Keratinocyte (primary cell): ENCODE results near the gene PARD6G. TPM values are rescaled to one million over a fixed set of nuclear protein-coding genes. Genes with fewer than 3 reads are reported as not detected.

Experiments used
- DNase-seq: peaks from one replicate; pipeline ENCODE4 v3.0.0-alpha.2; 2011; ENCODE audit warnings: low read depth, missing footprints, low spot score
- FAIRE-seq: peaks from 2 replicates; lab custom pipeline; 2011; peaks lifted over from hg19 to GRCh38; lab: Jason Lieb, UNC
- H2AFZ ChIP-seq: 2 replicates; pipeline ENCODE4 v1.6.0; 2012; ENCODE audit warnings: low read length, control low read depth, inconsistent platforms; ENCODE audit not compliant: control insufficient read depth
- H3K27ac ChIP-seq: 2 replicates; pipeline ENCODE4 v1.5.1; 2011; ENCODE audit warnings: low read length; ENCODE audit not compliant: control insufficient read depth, insufficient read depth
- H3K27me3 ChIP-seq: 3 replicates; pipeline ENCODE4 v1.6.0; 2011; ENCODE audit warnings: low read length; ENCODE audit not compliant: control insufficient read depth, insufficient read depth; ENCODE audit errors: extremely low read depth
- H3K36me3 ChIP-seq, 2 experiments: 2 replicates in 1 of 2; 3 replicates in 1 of 2; pipeline ENCODE4 v1.5.1; 2011; ENCODE audit warnings: low read length in 2 of 2, mild to moderate bottlenecking in 1 of 2; ENCODE audit not compliant: control insufficient read depth in 2 of 2, insufficient read depth in 2 of 2; ENCODE audit errors: extremely low read depth in 1 of 2
- H3K4me1 ChIP-seq: 3 replicates; pipeline ENCODE4 v1.5.1; 2011; ENCODE audit warnings: low read length; ENCODE audit not compliant: control insufficient read depth, insufficient read depth; ENCODE audit errors: extremely low read depth
- H3K4me2 ChIP-seq: 3 replicates; pipeline ENCODE4 v1.6.0; 2011; ENCODE audit warnings: low read depth, low read length; ENCODE audit not compliant: control insufficient read depth, insufficient read depth; ENCODE audit errors: extremely low read depth
- H3K4me3 ChIP-seq, 3 experiments: fragments of 200-600 bp in 1 of 3; sonication (generic) in 1 of 3; 2 replicates in 2 of 3; 3 replicates in 1 of 3; pipeline ENCODE4 v1.5.1; 2011 to 2016; ENCODE audit warnings: low read length in 3 of 3, mild to moderate bottlenecking in 3 of 3, control low read depth in 2 of 3, inconsistent platforms in 1 of 3, low read depth in 1 of 3, mixed read lengths in 1 of 3, mixed run types in 1 of 3, moderate library complexity in 1 of 3; ENCODE audit not compliant: control insufficient read depth in 2 of 3, insufficient read depth in 2 of 3; ENCODE audit errors: extremely low read depth in 1 of 3
- H3K79me2 ChIP-seq: 2 replicates; pipeline ENCODE4 v1.6.0; 2012; ENCODE audit warnings: low read length; ENCODE audit not compliant: control insufficient read depth, insufficient read depth
- H3K9ac ChIP-seq: 3 replicates; pipeline ENCODE4 v1.6.0; 2011; ENCODE audit warnings: low read length; ENCODE audit not compliant: control insufficient read depth, insufficient read depth; ENCODE audit errors: extremely low read depth
- H3K9me1 ChIP-seq: 3 replicates; pipeline ENCODE4 v1.6.0; 2011; ENCODE audit warnings: low read length; ENCODE audit not compliant: control insufficient read depth, insufficient read depth; ENCODE audit errors: extremely low read depth
- H3K9me3 ChIP-seq: 2 replicates; pipeline ENCODE4 v1.5.1; 2012; ENCODE audit warnings: low read depth, low read length; ENCODE audit not compliant: control insufficient read depth
- H4K20me1 ChIP-seq: 3 replicates; pipeline ENCODE4 v1.6.0; 2011; ENCODE audit warnings: low read length; ENCODE audit not compliant: control insufficient read depth, insufficient read depth; ENCODE audit errors: extremely low read depth
- EZH2 ChIP-seq: IDR thresholded peaks from one replicate; pipeline ENCODE4 v1.6.1; 2012; ENCODE audit warnings: inconsistent platforms, mild to moderate bottlenecking, low read length, moderate library complexity
- dilution Hi-C: fragments of 300-500 bp; cut with MboI; formaldehyde crosslinking; loops from one replicate; pipeline ENCODE4 v1.7.0; 2020; ENCODE audit warnings: low sequenced_read_pairs; ENCODE audit not compliant: extremely low pct_ligation_motif_present
- polyA plus RNA-seq, 5 experiments: library from polyadenylated mRNA; depleted of rRNA in 3 of 5; stranded (reverse) in 3 of 5; stranded (forward) in 1 of 5; unstranded in 1 of 5; fragments of >200 nt; gene quantifications; 1 replicate in 1 of 5; 2 replicates in 3 of 5; 3 replicates in 1 of 5; pipeline versions ENCODE4 v1.2.1 to v1.2.3, GENCODE V29; 2011 to 2012; ENCODE audit warnings: missing spikeins in 2 of 5, low read depth in 1 of 5, low replicate concordance in 1 of 5
- TF ChIP-seq, protein P1 (sequence below), 3 experiments: IDR thresholded peaks in 1 of 3; conservative IDR thresholded peaks in 1 of 3; optimal IDR thresholded peaks in 1 of 3; 2 replicates in 2 of 3; 3 replicates in 1 of 3; pipeline versions ENCODE3 to v1.5.1; 2011; ENCODE audit warnings: low read length in 3 of 3, mild to moderate bottlenecking in 3 of 3, moderate library complexity in 2 of 3, control low read depth in 1 of 3, inconsistent platforms in 1 of 3; ENCODE audit not compliant: insufficient read depth in 2 of 3; ENCODE audit errors: extremely low read depth in 1 of 3

Gene PARD6G
- polyA plus RNA-seq, 1 donor (not counting 4 experiments of a cell fraction or from before 2014, with no cell fraction given), result 21.3 TPM

DNA sequence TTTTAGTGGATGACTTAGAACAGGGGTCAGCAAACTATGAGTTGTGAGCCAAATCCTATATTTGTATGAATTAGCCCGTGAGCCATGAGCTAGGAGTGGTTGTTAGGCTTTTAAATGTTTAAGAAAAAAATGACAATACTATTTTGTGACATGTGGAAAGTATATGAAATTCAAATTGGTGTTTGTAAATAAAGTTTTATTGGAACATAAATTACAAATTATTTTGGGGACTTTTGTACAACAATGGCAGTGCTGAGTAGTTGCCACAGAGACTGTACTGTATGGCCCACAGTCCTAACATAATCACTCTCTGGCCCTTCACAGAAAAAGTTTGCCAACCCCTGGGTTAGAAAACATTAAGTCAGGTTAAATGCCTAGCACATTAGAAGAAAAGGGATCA, 112.2 kb downstream of the PARD6G start:
- peaks cover 25 to 31% of the 10 kb centered on the region in 2 experiments for H3K36me3 ChIP-seq
- no peak for TF ChIP-seq EZH2
- TF ChIP-seq, protein P1, sequence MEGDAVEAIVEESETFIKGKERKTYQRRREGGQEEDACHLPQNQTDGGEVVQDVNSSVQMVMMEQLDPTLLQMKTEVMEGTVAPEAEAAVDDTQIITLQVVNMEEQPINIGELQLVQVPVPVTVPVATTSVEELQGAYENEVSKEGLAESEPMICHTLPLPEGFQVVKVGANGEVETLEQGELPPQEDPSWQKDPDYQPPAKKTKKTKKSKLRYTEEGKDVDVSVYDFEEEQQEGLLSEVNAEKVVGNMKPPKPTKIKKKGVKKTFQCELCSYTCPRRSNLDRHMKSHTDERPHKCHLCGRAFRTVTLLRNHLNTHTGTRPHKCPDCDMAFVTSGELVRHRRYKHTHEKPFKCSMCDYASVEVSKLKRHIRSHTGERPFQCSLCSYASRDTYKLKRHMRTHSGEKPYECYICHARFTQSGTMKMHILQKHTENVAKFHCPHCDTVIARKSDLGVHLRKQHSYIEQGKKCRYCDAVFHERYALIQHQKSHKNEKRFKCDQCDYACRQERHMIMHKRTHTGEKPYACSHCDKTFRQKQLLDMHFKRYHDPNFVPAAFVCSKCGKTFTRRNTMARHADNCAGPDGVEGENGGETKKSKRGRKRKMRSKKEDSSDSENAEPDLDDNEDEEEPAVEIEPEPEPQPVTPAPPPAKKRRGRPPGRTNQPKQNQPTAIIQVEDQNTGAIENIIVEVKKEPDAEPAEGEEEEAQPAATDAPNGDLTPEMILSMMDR (optimal IDR thresholded peaks at IDR 0.05 in 1 of 3, IDR thresholded peaks at IDR 0.05 in 1 of 3, conservative IDR thresholded peaks at IDR 0.05 in 1 of 3; ENCODE audit: extremely low read depth in 1 of 3, insufficient read depth in 2 of 3, low read length in 3 of 3), result no peak

DNA sequence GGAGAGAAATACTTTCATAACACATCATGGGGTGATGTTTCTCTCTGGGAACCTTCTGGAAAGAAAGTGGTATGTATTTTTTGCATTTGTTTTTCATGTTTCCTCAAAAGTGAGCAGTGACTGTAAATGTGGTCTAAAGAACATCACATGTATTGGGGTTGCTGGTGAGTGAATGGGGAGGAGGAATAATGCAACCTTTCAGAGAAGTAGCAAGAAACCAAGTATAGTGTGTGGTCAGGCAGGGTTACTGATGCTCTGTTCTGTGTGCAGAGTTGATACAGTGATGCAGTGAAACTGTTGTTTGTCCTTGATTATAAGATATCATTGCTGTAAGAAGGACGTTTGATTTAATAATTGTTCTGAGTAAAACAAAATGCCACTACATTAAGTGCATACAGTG, 114.2 kb downstream of the PARD6G start:
- no peak for FAIRE-seq
- dilution Hi-C loops, result no loop called here
- H3K79me2 ChIP-seq, result peaks cover 49% of the 10 kb centered on the region

More for the DNA sequence above, 112.2 kb downstream of the PARD6G start:
- DNase-seq, result no peak
- no peak overlapping the region for H3K27ac ChIP-seq
- peaks cover 7% of the 10 kb centered on the region for H3K4me1 ChIP-seq
- H3K4me2 ChIP-seq, result no peak overlapping the region
- no peak overlapping the region for H3K4me3 ChIP-seq
- no peaks in the 10 kb centered on the region for H4K20me1 ChIP-seq
- H3K79me2 ChIP-seq, result peaks cover 29% of the 10 kb centered on the region
- FAIRE-seq, result no peak
- H3K27me3 ChIP-seq, result no peaks in the 10 kb centered on the region
- no peaks in the 10 kb centered on the region for H3K9me3 ChIP-seq
- no peak overlapping the region for H2AFZ ChIP-seq
- no peak overlapping the region for H3K9ac ChIP-seq
- dilution Hi-C loops, result no loop called here
- H3K9me1 ChIP-seq, result no peaks in the 10 kb centered on the region

More for the DNA sequence above, 114.2 kb downstream of the PARD6G start:
- Histone ChIP-seq H3K36me3 (peaks cover 25 to 28% of the 10 kb centered on the region in 2 experiments), H3K27ac (no peak overlapping the region), H3K9me1 (no peaks in the 10 kb centered on the region), H3K27me3 (no peaks in the 10 kb centered on the region), H3K9me3 (no peaks in the 10 kb centered on the region), H3K4me3 (no peak overlapping the region), H3K4me2 (no peak overlapping the region), H2AFZ (no peak overlapping the region), H3K9ac (no peak overlapping the region), H3K4me1 (peaks cover 7% of the 10 kb centered on the region), H4K20me1 (no peaks in the 10 kb centered on the region)
- TF ChIP-seq EZH2, result no peak
- TF ChIP-seq, protein P1 (optimal IDR thresholded peaks at IDR 0.05 in 1 of 3, IDR thresholded peaks at IDR 0.05 in 1 of 3, conservative IDR thresholded peaks at IDR 0.05 in 1 of 3; ENCODE audit: extremely low read depth in 1 of 3, insufficient read depth in 2 of 3, low read length in 3 of 3), result no peak
- DNase-seq, result no peak
